ENCODE measurements around the gene PSME3.

Gene PSME3

DNA sequence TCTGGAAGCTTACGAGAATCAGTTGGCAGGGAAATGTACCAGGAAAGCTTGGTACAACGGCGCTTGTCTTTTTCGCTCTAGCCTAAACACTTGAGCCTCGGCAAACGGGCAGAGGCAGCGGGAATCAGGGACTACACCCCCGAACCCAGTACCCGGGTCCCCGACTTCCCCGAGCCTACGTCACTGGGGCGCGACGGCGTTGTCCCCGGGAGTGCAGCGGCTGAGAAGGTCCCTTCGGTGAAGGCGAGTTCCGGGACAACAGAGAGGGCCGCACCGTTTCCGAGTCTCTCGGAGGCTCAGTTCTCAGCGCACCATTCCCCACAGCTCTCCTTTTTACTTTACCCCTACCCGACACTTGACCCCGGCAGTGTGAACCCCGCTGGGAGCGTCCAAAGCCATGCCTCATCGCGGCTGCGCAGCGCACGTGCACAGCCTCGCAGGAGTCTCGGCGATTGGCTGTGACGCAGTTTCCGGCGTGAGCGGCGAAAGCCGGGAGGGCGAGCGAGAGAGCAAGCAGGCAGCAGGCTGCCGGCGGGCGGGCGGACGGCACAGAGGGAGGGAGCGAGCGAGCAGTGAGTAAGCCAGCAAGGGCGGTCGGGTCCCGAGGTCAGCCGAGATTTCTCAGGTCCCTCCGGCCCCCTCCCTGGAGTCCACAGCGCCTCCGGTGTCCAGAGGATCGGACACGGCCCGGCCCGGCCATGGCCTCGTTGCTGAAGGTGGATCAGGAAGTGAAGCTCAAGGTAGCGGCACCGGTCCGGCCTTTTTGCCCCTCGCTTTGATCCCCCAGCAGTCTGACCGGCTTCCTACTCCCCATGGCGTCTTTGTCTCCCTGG is at the start of gene PSME3 (continued):
- peak; percentile 49; the same call in 1 of the 2 replicates for TF ChIP-seq YY1 (tag by site-specific recombination; IDR thresholded peaks at IDR 0.05)
- TF ChIP-seq ZNF639 (tag by site-specific recombination; IDR thresholded peaks at IDR 0.05), result no peak
- TF ChIP-seq ZNF514 (tag by site-specific recombination; IDR thresholded peaks at IDR 0.05), result no peak
- peak; percentile 93 for TF ChIP-seq ZNF629 (tag by site-specific recombination; IDR thresholded peaks at IDR 0.05)
- TF ChIP-seq, protein P1, sequence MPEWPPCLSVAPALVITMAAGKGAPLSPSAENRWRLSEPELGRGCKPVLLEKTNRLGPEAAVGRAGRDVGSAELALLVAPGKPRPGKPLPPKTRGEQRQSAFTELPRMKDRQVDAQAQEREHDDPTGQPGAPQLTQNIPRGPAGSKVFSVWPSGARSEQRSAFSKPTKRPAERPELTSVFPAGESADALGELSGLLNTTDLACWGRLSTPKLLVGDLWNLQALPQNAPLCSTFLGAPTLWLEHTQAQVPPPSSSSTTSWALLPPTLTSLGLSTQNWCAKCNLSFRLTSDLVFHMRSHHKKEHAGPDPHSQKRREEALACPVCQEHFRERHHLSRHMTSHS (tag by site-specific recombination; IDR thresholded peaks at IDR 0.05), result no peak
- TF ChIP-seq, protein P2, sequence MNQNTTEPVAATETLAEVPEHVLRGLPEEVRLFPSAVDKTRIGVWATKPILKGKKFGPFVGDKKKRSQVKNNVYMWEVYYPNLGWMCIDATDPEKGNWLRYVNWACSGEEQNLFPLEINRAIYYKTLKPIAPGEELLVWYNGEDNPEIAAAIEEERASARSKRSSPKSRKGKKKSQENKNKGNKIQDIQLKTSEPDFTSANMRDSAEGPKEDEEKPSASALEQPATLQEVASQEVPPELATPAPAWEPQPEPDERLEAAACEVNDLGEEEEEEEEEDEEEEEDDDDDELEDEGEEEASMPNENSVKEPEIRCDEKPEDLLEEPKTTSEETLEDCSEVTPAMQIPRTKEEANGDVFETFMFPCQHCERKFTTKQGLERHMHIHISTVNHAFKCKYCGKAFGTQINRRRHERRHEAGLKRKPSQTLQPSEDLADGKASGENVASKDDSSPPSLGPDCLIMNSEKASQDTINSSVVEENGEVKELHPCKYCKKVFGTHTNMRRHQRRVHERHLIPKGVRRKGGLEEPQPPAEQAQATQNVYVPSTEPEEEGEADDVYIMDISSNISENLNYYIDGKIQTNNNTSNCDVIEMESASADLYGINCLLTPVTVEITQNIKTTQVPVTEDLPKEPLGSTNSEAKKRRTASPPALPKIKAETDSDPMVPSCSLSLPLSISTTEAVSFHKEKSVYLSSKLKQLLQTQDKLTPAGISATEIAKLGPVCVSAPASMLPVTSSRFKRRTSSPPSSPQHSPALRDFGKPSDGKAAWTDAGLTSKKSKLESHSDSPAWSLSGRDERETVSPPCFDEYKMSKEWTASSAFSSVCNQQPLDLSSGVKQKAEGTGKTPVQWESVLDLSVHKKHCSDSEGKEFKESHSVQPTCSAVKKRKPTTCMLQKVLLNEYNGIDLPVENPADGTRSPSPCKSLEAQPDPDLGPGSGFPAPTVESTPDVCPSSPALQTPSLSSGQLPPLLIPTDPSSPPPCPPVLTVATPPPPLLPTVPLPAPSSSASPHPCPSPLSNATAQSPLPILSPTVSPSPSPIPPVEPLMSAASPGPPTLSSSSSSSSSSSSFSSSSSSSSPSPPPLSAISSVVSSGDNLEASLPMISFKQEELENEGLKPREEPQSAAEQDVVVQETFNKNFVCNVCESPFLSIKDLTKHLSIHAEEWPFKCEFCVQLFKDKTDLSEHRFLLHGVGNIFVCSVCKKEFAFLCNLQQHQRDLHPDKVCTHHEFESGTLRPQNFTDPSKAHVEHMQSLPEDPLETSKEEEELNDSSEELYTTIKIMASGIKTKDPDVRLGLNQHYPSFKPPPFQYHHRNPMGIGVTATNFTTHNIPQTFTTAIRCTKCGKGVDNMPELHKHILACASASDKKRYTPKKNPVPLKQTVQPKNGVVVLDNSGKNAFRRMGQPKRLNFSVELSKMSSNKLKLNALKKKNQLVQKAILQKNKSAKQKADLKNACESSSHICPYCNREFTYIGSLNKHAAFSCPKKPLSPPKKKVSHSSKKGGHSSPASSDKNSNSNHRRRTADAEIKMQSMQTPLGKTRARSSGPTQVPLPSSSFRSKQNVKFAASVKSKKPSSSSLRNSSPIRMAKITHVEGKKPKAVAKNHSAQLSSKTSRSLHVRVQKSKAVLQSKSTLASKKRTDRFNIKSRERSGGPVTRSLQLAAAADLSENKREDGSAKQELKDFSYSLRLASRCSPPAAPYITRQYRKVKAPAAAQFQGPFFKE (tag by site-specific recombination; IDR thresholded peaks at IDR 0.05; ENCODE audit: borderline replicate concordance), result no peak
- peak; percentile 97 for TF ChIP-seq ZNF2 (tag by site-specific recombination; IDR thresholded peaks at IDR 0.05)
- no peak for TF ChIP-seq ZNF473 (tag by site-specific recombination; IDR thresholded peaks at IDR 0.05)
- no peak for TF ChIP-seq ZNF548 (tag by site-specific recombination; IDR thresholded peaks at IDR 0.05)
- no peak for TF ChIP-seq ZFP3 (tag by site-specific recombination; IDR thresholded peaks at IDR 0.05; ENCODE audit: low read depth)
- TF ChIP-seq ZNF585B (tag by site-specific recombination; IDR thresholded peaks at IDR 0.05), result no peak
- TF ChIP-seq REPIN1 (tag by site-specific recombination; IDR thresholded peaks at IDR 0.05; ENCODE audit: low read depth), result no peak
- TF ChIP-seq ZNF23 (tag by site-specific recombination; IDR thresholded peaks at IDR 0.05; ENCODE audit: borderline replicate concordance), result no peak
- TF ChIP-seq ZNF433 (tag by site-specific recombination; IDR thresholded peaks at IDR 0.05; ENCODE audit: low read depth), result no peak
- TF ChIP-seq ZNF341 (tag by site-specific recombination; IDR thresholded peaks at IDR 0.05; ENCODE audit: low read depth), result peak; percentile 78
- TF ChIP-seq MYNN (tag by site-specific recombination; IDR thresholded peaks at IDR 0.05; ENCODE audit: borderline replicate concordance), result no peak
- TF ChIP-seq ZNF530 (tag by site-specific recombination; IDR thresholded peaks at IDR 0.05; ENCODE audit: low read depth), result no peak
- TF ChIP-seq ZNF521 (tag by site-specific recombination; IDR thresholded peaks at IDR 0.05), result no peak
- TF ChIP-seq ZNF37A (tag by site-specific recombination; IDR thresholded peaks at IDR 0.05), result no peak
- TF ChIP-seq ZNF624 (tag by site-specific recombination; IDR thresholded peaks at IDR 0.05), result no peak
- no peak for TF ChIP-seq ZBTB1 (tag by site-specific recombination; IDR thresholded peaks at IDR 0.05)
- TF ChIP-seq ZNF830 (tag by site-specific recombination; IDR thresholded peaks at IDR 0.05; ENCODE audit: low read depth), result no peak
- TF ChIP-seq, protein P3, sequence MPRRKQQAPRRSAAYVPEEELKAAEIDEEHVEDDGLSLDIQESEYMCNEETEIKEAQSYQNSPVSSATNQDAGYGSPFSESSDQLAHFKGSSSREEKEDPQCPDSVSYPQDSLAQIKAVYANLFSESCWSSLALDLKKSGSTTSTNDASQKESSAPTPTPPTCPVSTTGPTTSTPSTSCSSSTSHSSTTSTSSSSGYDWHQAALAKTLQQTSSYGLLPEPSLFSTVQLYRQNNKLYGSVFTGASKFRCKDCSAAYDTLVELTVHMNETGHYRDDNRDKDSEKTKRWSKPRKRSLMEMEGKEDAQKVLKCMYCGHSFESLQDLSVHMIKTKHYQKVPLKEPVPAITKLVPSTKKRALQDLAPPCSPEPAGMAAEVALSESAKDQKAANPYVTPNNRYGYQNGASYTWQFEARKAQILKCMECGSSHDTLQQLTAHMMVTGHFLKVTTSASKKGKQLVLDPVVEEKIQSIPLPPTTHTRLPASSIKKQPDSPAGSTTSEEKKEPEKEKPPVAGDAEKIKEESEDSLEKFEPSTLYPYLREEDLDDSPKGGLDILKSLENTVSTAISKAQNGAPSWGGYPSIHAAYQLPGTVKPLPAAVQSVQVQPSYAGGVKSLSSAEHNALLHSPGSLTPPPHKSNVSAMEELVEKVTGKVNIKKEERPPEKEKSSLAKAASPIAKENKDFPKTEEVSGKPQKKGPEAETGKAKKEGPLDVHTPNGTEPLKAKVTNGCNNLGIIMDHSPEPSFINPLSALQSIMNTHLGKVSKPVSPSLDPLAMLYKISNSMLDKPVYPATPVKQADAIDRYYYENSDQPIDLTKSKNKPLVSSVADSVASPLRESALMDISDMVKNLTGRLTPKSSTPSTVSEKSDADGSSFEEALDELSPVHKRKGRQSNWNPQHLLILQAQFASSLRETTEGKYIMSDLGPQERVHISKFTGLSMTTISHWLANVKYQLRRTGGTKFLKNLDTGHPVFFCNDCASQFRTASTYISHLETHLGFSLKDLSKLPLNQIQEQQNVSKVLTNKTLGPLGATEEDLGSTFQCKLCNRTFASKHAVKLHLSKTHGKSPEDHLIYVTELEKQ (tag by site-specific recombination; IDR thresholded peaks at IDR 0.05; ENCODE audit: borderline replicate concordance), result no peak
- TF ChIP-seq ZNF510 (tag by site-specific recombination; IDR thresholded peaks at IDR 0.05; ENCODE audit: insufficient replicate concordance), result no peak
